ENCODE results near the gene FAM163B.

FAM163B gene

DNA sequence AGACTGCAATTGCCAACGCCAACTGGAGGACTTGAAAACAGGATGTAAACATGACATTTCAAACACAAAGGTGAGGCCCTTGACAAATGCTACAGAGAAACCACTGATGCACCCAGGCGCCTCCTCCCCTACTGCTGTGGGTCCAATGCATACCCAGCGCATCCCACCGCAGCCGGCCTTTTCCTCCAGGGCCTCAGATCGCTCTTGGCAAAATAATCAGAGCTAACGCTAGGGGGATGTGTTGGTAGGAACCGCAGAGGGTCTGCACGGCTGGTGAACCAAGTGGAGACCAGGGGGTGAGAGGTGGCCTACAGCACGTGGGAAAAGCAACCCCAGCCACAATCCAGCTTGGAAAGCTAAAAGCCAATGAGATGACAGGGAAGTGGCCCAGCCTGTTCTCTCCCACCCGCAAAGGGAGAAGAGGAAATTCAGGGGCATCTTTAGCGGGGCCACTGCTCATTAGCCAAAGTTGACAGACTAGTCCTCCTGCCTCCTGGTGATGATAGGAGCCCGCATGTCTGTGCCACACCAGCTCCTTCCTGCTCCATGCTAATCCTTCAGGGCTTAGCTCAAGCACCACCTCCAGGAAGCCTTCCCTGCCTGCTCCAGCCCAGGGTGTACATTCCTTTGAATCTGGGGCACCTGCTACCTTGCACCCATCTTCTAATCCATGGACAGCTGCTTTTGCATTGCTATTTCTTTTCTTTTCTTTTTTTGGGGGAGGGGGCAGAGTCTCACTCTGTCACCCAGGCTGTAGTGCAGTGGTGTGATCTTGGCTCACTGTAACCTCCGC lies 5.9 kb downstream of the FAM163B start:
- peaks cover 7% of the 10 kb centered on the region for H3K9me3 ChIP-seq (replicated peaks; ENCODE audit: low read length)
- H3K4me3 ChIP-seq (ENCODE audit: low read length) = no peak overlapping the region
- no peaks in the 10 kb centered on the region for H3K4me1 ChIP-seq (ENCODE audit: control insufficient read depth, insufficient read depth, low read length)
- H3K9ac ChIP-seq (ENCODE audit: low read depth, low read length) = no peak overlapping the region
- no peaks in the 10 kb centered on the region for H3K36me3 ChIP-seq (ENCODE audit: insufficient read depth, low read length)
- peaks cover 63% of the 10 kb centered on the region for H3K27me3 ChIP-seq (ENCODE audit: control insufficient read depth, insufficient read depth, low read length)
- H3K4me2 ChIP-seq (ENCODE audit: low read length) = no peak overlapping the region

DNA sequence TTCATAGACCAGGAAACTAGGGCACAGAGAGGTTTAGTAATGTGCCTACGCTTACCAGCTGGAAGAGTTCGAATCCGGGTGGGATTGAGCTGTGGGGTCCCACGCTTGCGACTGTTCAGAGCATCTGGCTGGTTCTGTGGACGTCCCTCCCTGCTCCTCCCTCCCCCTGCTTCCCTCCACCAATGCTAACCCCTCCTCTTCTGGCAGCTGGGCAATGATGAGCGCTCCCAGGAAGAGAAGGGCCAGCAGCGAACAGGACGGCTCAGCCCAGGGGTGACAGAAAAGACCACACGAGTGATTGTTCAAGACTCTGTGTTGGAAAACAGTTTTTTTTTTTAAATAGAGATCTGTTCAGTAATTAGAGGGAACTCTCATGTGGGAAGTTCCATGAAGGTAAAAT lies 6.9 kb downstream of the FAM163B start:
- Histone ChIP-seq H3K9me3 (replicated peaks; ENCODE audit: low read length) (peaks cover 15% of the 10 kb centered on the region), H3K4me3 (ENCODE audit: low read length) (no peak overlapping the region), H3K4me2 (ENCODE audit: low read length) (no peak overlapping the region), H3K4me1 (ENCODE audit: control insufficient read depth, insufficient read depth, low read length) (no peaks in the 10 kb centered on the region), H3K9ac (ENCODE audit: low read depth, low read length) (no peak overlapping the region), H3K36me3 (ENCODE audit: insufficient read depth, low read length) (no peaks in the 10 kb centered on the region), H3K27me3 (ENCODE audit: control insufficient read depth, insufficient read depth, low read length) (peaks cover 53% of the 10 kb centered on the region)

DNA sequence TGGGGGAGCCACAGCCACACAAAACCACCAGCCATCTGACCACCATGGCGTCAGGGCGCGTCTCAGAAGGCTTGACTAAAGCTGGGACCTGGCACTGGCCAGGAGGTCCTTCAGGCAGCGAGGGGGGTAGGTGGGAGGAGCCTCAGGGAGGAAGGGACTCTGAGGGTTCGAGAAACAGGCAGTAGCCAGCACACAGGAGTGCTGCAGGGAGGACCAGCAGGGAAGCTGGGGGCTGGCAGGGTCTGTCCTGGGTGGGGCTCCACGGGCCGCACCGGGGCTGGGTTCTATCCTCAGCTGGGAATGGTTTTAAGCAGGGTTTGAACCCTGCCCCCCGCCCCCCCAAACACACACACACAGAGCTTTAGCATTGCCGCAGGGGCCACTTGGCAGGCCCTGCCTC lies 7.4 kb downstream of the FAM163B start:
- Histone ChIP-seq H3K36me3 (ENCODE audit: insufficient read depth, low read length) (no peaks in the 10 kb centered on the region), H3K27me3 (ENCODE audit: control insufficient read depth, insufficient read depth, low read length) (peaks cover 47% of the 10 kb centered on the region), H3K9me3 (replicated peaks; ENCODE audit: low read length) (peaks cover 17% of the 10 kb centered on the region), H3K9ac (ENCODE audit: low read depth, low read length) (no peak overlapping the region), H3K4me1 (ENCODE audit: control insufficient read depth, insufficient read depth, low read length) (no peaks in the 10 kb centered on the region), H3K4me2 (ENCODE audit: low read length) (no peak overlapping the region), H3K4me3 (ENCODE audit: low read length) (no peak overlapping the region)

DNA sequence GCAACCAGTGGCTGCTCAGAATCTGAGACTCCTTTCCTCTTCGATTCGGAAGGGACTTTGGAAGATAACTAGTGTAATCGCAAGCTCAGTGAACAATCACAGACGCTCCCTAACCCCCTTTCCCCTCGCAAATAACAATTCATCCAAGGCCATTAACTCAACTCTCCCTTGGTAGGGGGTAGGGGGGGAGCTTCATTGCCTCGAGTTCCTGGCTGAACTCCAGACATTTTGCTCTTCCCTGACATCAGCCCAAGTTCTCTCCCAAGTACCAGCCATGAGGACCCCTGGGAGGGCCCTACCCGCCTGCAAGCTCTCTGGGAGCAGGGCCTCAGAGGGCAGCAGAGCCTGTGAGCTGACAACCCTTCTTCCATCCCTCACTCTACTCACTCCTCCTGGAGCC lies 8.4 kb downstream of the FAM163B start:
- Histone ChIP-seq H3K4me2 (ENCODE audit: low read length) (no peak overlapping the region), H3K9ac (ENCODE audit: low read depth, low read length) (no peak overlapping the region), H3K9me3 (replicated peaks; ENCODE audit: low read length) (peaks cover 17% of the 10 kb centered on the region), H3K4me1 (ENCODE audit: control insufficient read depth, insufficient read depth, low read length) (no peaks in the 10 kb centered on the region), H3K36me3 (ENCODE audit: insufficient read depth, low read length) (no peaks in the 10 kb centered on the region), H3K27me3 (ENCODE audit: control insufficient read depth, insufficient read depth, low read length) (peaks cover 37% of the 10 kb centered on the region), H3K4me3 (ENCODE audit: low read length) (no peak overlapping the region)

DNA sequence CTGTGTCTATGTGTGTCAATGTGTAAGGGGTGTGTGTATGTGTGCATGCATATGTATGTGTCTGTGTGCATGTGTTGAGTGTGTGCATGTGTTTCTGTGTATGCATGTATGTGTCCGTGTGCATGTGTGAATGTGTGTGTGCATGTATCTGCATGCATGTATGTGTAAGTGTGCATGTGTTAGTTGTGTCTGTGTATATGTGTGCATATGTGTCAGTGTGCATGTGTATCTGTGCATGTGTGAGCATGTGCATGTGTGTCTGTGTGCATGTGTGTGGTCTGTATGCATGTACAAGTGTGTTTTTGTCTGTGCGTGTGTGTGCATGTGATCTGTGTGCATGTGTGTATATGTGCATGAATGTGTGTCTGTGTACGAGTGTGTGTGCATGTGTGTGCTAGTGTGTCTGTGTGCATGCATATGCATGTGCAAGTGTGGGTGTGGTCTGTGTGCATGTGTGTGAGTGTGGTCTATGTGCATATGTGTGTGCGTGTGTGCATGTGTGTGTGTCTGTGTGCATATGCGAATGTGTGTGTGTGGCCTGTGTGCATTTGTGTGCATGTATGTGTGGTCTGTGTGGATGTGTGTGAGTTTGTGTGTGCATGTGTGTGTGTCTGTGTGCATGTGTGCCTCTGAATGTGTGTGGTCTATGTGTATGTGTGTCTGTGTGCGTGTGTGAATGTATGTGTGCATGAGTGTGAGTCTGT lies 9.6 kb downstream of the FAM163B start:
- no peak overlapping the region for H3K4me2 ChIP-seq (ENCODE audit: low read length)
- no peaks in the 10 kb centered on the region for H3K36me3 ChIP-seq (ENCODE audit: insufficient read depth, low read length)
- no peak overlapping the region for H3K4me3 ChIP-seq (ENCODE audit: low read length)
- no peaks in the 10 kb centered on the region for H3K4me1 ChIP-seq (ENCODE audit: control insufficient read depth, insufficient read depth, low read length)
- peaks cover 17% of the 10 kb centered on the region for H3K9me3 ChIP-seq (replicated peaks; ENCODE audit: low read length)
- peaks cover 26% of the 10 kb centered on the region for H3K27me3 ChIP-seq (ENCODE audit: control insufficient read depth, insufficient read depth, low read length)
- no peak overlapping the region for H3K9ac ChIP-seq (ENCODE audit: low read depth, low read length)

DNA sequence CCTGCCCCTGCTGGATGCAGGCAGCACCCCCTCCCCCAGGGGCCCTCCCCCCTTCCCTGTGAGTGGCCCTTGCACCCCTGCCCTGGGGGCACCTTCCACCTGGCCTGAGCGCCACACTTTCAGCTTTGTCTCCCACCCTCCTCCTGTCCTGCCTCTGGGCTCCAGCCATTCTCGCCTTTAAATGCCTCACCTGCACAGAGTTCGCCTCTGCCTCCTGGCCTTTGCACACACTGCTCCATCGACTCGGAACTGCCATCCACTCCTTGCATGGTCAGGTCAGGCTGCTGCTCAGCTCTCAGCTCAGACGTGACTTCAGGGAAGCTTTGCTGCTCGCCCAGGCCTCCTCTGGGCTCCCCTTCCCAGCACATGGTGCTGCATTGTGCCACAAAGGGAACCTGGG lies 10.2 kb downstream of the FAM163B start:
- H3K4me2 ChIP-seq (ENCODE audit: low read length) = no peak overlapping the region
- peaks cover 26% of the 10 kb centered on the region for H3K27me3 ChIP-seq (ENCODE audit: control insufficient read depth, insufficient read depth, low read length)
- no peaks in the 10 kb centered on the region for H3K36me3 ChIP-seq (ENCODE audit: insufficient read depth, low read length)
- H3K9me3 ChIP-seq (replicated peaks; ENCODE audit: low read length) = peaks cover 17% of the 10 kb centered on the region
- no peak overlapping the region for H3K4me3 ChIP-seq (ENCODE audit: low read length)
- H3K4me1 ChIP-seq (ENCODE audit: control insufficient read depth, insufficient read depth, low read length) = no peaks in the 10 kb centered on the region
- no peak overlapping the region for H3K9ac ChIP-seq (ENCODE audit: low read depth, low read length)

DNA sequence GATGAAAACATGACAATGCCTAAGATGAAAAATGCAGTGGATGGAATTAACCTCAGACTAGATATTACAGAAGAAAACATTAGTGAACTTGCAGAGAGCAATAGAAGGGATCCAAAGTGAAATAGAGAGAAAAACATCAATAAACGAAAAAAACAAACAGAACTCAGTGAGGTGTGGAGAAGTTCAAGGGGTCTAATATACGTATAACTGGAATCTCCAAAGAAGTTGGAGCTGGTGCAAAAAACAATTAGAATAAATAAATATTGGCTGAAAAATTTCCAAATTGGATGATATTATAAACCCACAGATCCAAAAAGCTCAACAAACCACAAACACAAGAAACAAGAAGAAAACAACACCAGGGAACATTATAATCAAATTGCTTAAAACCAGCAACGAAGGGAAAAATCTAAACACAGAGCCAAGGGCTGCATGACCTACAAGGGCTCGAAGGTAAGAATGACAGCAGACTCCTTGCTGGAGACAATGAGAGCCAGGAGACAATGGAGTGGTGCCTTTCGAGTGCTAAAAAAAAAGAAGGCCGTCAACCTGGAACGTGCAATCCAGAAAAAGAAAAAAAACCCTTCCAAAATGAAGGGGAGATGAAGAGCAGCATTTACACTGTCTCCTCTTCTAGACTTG lies 11.8 kb downstream of the FAM163B start:
- Histone ChIP-seq H3K9me3 (replicated peaks; ENCODE audit: low read length) (peaks cover 17% of the 10 kb centered on the region), H3K27me3 (ENCODE audit: control insufficient read depth, insufficient read depth, low read length) (peaks cover 18% of the 10 kb centered on the region), H3K4me2 (ENCODE audit: low read length) (no peak overlapping the region), H3K36me3 (ENCODE audit: insufficient read depth, low read length) (no peaks in the 10 kb centered on the region), H3K9ac (ENCODE audit: low read depth, low read length) (no peak overlapping the region), H3K4me3 (ENCODE audit: low read length) (no peak overlapping the region), H3K4me1 (ENCODE audit: control insufficient read depth, insufficient read depth, low read length) (no peaks in the 10 kb centered on the region)

DNA sequence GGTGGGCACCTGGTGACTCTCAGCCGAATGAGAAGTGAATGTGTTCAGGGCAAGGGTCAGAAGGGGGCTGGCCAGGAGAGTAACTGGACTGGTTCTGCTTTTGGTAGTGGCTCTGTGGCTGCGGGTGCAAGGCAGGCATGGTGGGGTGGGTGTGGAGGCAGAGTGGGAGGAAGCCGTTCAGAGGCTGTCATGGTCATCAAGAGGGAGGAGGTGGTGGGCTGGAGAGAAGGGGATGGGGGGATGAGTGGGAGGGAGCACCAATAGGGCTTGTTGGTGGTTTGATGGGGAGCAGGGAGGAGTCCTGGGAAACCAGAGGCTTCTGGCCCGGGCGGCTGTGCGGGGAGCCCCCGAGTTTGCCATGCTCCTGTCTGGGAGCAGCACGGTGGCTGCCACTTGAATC lies 13.3 kb downstream of the FAM163B start:
- peaks cover 17% of the 10 kb centered on the region for H3K9me3 ChIP-seq (replicated peaks; ENCODE audit: low read length)

DNA sequence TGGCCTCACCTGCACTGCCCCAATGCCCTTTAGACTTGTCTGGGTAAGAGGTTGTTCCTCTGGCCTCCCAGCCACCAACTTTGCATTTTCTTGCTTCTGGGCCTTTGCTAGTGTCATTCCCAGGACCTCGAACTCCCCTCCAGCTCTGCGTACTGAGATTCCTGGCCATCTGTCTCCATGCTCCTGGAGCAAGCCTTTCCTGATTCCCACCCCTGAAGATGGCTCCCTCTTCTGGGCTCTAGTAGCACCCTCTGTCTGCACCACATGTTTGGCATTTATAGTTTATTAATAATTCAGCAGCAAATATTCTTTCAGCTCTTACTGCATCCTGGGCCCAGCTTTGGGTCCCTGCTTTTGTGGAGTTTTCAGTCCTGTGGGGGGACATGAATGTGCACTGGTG lies 14.9 kb downstream of the FAM163B start:
- Histone ChIP-seq H3K27me3 (ENCODE audit: control insufficient read depth, insufficient read depth, low read length) (peaks cover 20% of the 10 kb centered on the region), H3K4me3 (ENCODE audit: low read length) (no peak overlapping the region), H3K4me2 (ENCODE audit: low read length) (no peak overlapping the region), H3K36me3 (ENCODE audit: insufficient read depth, low read length) (no peaks in the 10 kb centered on the region), H3K4me1 (ENCODE audit: control insufficient read depth, insufficient read depth, low read length) (no peaks in the 10 kb centered on the region), H3K9me3 (replicated peaks; ENCODE audit: low read length) (peaks cover 11% of the 10 kb centered on the region), H3K9ac (ENCODE audit: low read depth, low read length) (no peak overlapping the region)

More for the DNA sequence above, 13.3 kb downstream of the FAM163B start:
- H3K4me2 ChIP-seq (ENCODE audit: low read length) = no peak overlapping the region
- no peak overlapping the region for H3K4me3 ChIP-seq (ENCODE audit: low read length)
- H3K27me3 ChIP-seq (ENCODE audit: control insufficient read depth, insufficient read depth, low read length) = peaks cover 16% of the 10 kb centered on the region
- no peak overlapping the region for H3K9ac ChIP-seq (ENCODE audit: low read depth, low read length)
- no peaks in the 10 kb centered on the region for H3K4me1 ChIP-seq (ENCODE audit: control insufficient read depth, insufficient read depth, low read length)
- H3K36me3 ChIP-seq (ENCODE audit: insufficient read depth, low read length) = no peaks in the 10 kb centered on the region

DNA sequence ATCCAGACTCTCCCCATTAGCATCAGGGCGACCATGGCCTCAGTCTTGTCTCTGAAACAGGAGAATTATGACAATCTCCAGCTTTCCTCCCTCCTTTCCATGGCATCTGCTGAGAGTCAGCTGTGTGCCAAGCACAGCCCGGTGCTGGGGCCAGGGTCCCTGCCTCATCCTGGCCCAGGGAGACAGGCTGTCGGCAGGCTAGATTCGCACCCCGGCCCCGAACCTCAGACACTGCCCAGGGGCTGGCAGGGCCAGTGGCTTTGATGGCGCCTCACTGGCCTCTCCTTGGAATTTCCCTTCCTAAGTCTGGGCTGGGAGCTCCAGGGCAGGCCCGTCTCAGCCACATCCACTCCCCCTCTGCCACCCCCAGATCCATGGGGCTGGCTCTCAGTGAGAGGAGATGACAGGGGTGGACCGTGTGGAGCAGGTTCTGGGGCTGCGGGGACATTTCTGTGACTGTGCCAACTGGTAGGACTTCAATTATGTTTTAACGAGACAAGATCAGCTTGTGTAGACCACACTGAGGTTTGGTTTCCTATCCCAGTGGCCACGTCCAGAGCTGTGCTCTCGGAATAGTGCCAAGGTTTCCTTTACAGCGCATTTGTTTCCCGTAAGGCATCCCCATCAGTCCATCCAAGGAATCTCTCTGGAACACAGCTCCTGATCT lies 15.5 kb downstream of the FAM163B start:
- Histone ChIP-seq H3K36me3 (ENCODE audit: insufficient read depth, low read length) (no peaks in the 10 kb centered on the region), H3K9me3 (replicated peaks; ENCODE audit: low read length) (peaks cover 10% of the 10 kb centered on the region), H3K4me2 (ENCODE audit: low read length) (no peak overlapping the region), H3K4me3 (ENCODE audit: low read length) (no peak overlapping the region), H3K4me1 (ENCODE audit: control insufficient read depth, insufficient read depth, low read length) (no peaks in the 10 kb centered on the region), H3K27me3 (ENCODE audit: control insufficient read depth, insufficient read depth, low read length) (peaks cover 20% of the 10 kb centered on the region), H3K9ac (ENCODE audit: low read depth, low read length) (no peak overlapping the region)

DNA sequence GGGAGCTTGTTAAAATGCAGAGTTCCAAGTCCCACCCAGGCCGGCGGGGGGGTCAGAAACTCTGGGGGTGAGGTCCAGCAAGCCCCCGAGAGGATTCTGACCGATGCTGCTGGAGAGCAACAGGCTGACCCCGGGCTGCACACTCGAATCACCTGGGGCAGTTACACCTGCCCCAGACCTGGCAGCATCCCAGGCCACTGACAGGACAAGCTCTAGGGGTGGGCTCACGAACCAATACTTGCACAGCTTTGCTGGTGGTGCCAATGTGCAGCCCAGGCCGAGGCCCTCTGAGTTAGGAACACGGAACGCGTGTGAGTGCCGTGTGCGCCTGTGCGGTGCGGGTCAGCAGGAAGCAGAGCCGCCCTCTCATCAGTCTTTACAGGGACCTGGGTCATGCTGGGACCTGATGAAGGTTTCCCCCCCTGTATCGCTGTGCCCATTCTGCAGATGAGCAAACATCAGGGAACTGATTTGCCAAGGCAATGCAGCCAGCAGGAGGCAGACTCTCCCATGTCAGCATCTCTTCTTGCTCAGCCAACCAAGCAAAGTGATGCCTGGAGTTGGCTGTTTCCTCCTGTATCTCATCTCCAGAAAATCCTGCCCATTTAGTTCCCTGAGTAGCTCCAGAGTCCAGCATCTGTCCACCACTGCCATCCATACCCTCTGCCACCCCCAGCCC lies 16.3 kb downstream of the FAM163B start:
- Histone ChIP-seq H3K4me3 (ENCODE audit: low read length) (no peak overlapping the region), H3K9me3 (replicated peaks; ENCODE audit: low read length) (peaks cover 8% of the 10 kb centered on the region), H3K27me3 (ENCODE audit: control insufficient read depth, insufficient read depth, low read length) (peaks cover 20% of the 10 kb centered on the region)

More for the DNA sequence above, 16.3 kb downstream of the FAM163B start:
- no peaks in the 10 kb centered on the region for H3K4me1 ChIP-seq (ENCODE audit: control insufficient read depth, insufficient read depth, low read length)
- H3K4me2 ChIP-seq (ENCODE audit: low read length) = no peak overlapping the region
- no peak overlapping the region for H3K9ac ChIP-seq (ENCODE audit: low read depth, low read length)
- no peaks in the 10 kb centered on the region for H3K36me3 ChIP-seq (ENCODE audit: insufficient read depth, low read length)

Data from skeletal muscle satellite cell (primary cell).